Endothelial cell of umbilical vein (primary cell): Measurements from ENCODE around the gene ADAMTS14. TPM values are rescaled to one million over a fixed set of nuclear protein-coding genes. Genes with fewer than 3 reads are reported as not detected.

Source experiments
- BruUV-seq: library from RNA; stranded (reverse); fragments of 400-500 nt; replicated peaks from 2 replicates; lab custom pipeline; 2021; lab: Mats Ljungman, UMichigan
- CTCF ChIA-PET: fragments of 300-600, 350-600 bp; sonication (Branson Sonifier 250); formaldehyde crosslinking; loops from one replicate; lab custom pipeline; 2021; ENCODE audit warnings: antibody characterized with exemption, inconsistent platforms; lab: Charles Lee
- POLR2A ChIA-PET: fragments of 300-600, 350-600 bp; sonication (Branson Sonifier 250); formaldehyde crosslinking; loops from one replicate; lab custom pipeline; 2021; ENCODE audit warnings: antibody characterized with exemption, inconsistent platforms; lab: Charles Lee
- DNase-seq: peaks from one replicate; pipeline ENCODE4 v3.0.0-alpha.2; 2011; ENCODE audit warnings: low read depth, low spot score
- FAIRE-seq: peaks from 2 replicates; lab custom pipeline; 2011; peaks lifted over from hg19 to GRCh38; lab: Jason Lieb, UNC
- H2AFZ ChIP-seq: 2 replicates; pipeline ENCODE4 v1.6.0; 2012; ENCODE audit warnings: low read depth, low read length, control low read depth, inconsistent platforms
- H3K27ac ChIP-seq: 2 replicates; pipeline ENCODE4 v1.5.1; 2011; ENCODE audit warnings: low read depth, mild to moderate bottlenecking, control low read depth, low read length, moderate library complexity; ENCODE audit not compliant: insufficient read depth
- H3K27me3 ChIP-seq, 2 experiments: 2 replicates each; pipeline versions ENCODE4 v1.6.0 to v1.6.1; 2011; ENCODE audit warnings: low read length in 2 of 2, mixed read lengths in 1 of 2; ENCODE audit not compliant: control insufficient read depth in 2 of 2, insufficient read depth in 2 of 2
- H3K36me3 ChIP-seq, 2 experiments: 2 replicates in 1 of 2; 3 replicates in 1 of 2; pipeline ENCODE4 v1.5.1; 2011; ENCODE audit warnings: low read length in 2 of 2, mild to moderate bottlenecking in 1 of 2, moderate library complexity in 1 of 2; ENCODE audit not compliant: control insufficient read depth in 2 of 2, insufficient read depth in 2 of 2; ENCODE audit errors: extremely low read depth in 1 of 2
- H3K4me1 ChIP-seq: 3 replicates; pipeline ENCODE4 v1.5.1; 2011; ENCODE audit warnings: mild to moderate bottlenecking, low read length; ENCODE audit not compliant: control insufficient read depth, insufficient read depth; ENCODE audit errors: extremely low read depth
- H3K4me2 ChIP-seq: 2 replicates; pipeline ENCODE4 v1.6.1; 2011; ENCODE audit warnings: low read length, control low read depth, mixed read lengths; ENCODE audit not compliant: insufficient read depth
- H3K4me3 ChIP-seq, 3 experiments: fragments of 200-600 bp in 1 of 3; sonication (generic), shearing (Covaris generic) in 1 of 3; replicated peaks in 1 of 3; 2 replicates each; pipeline ENCODE4 v1.5.1; 2011 to 2016; ENCODE audit warnings: control low read depth in 3 of 3, low read length in 3 of 3, mild to moderate bottlenecking in 2 of 3, inconsistent platforms in 1 of 3, low read depth in 1 of 3, moderate library complexity in 1 of 3; ENCODE audit not compliant: insufficient read depth in 1 of 3
- H3K79me2 ChIP-seq: 2 replicates; pipeline ENCODE4 v1.6.0; 2012; ENCODE audit warnings: low read length, inconsistent platforms; ENCODE audit not compliant: control insufficient read depth, insufficient read depth
- H3K9ac ChIP-seq: replicated peaks from 2 replicates; pipeline ENCODE3; 2011; ENCODE audit warnings: low read length, control low read depth; ENCODE audit not compliant: insufficient read depth; ENCODE audit errors: extremely low read depth
- H3K9me1 ChIP-seq: replicated peaks from 3 replicates; pipeline ENCODE4 v1.6.0; 2011; ENCODE audit warnings: mild to moderate bottlenecking, low read length; ENCODE audit not compliant: control insufficient read depth, insufficient read depth; ENCODE audit errors: extremely low read depth
- H3K9me3 ChIP-seq: replicated peaks from 2 replicates; pipeline ENCODE4 v1.5.1; 2012; ENCODE audit warnings: low read length, inconsistent platforms; ENCODE audit not compliant: control insufficient read depth, insufficient read depth
- H4K20me1 ChIP-seq: replicated peaks from 2 replicates; pipeline ENCODE3; 2011; ENCODE audit warnings: mild to moderate bottlenecking, low read length; ENCODE audit not compliant: control insufficient read depth, insufficient read depth; ENCODE audit errors: extremely low read depth
- CTCF ChIP-seq, 2 donors: IDR thresholded peaks; 1 replicate in 1 of 2; 2 replicates in 1 of 2; pipeline ENCODE4 v1.5.1; 2011; ENCODE audit warnings: low read length in 2 of 2, mild to moderate bottlenecking in 2 of 2, moderate library complexity in 2 of 2, control low read depth in 1 of 2, inconsistent platforms in 1 of 2, low read depth in 1 of 2; ENCODE audit not compliant: insufficient read depth in 1 of 2; ENCODE audit errors: extremely low read depth in 1 of 2
- EZH2 ChIP-seq: IDR thresholded peaks from 2 replicates; pipeline ENCODE4 v1.6.1; 2012; ENCODE audit warnings: borderline replicate concordance, low read depth, mild to moderate bottlenecking, moderate library complexity, low read length, inconsistent platforms; ENCODE audit not compliant: severe bottlenecking
- FOS ChIP-seq: IDR thresholded peaks from 2 replicates; pipeline ENCODE4 v1.6.1; 2011; ENCODE audit warnings: mild to moderate bottlenecking, low read length, moderate library complexity, borderline replicate concordance; ENCODE audit not compliant: insufficient read depth
- GATA2 ChIP-seq: IDR thresholded peaks from 2 replicates; pipeline ENCODE4 v1.7.0; 2011; ENCODE audit warnings: low read depth, mild to moderate bottlenecking, moderate library complexity, mixed read lengths, low read length; ENCODE audit not compliant: insufficient read length, insufficient read depth
- JUN ChIP-seq: IDR thresholded peaks from 2 replicates; pipeline ENCODE4 v1.6.1; 2011; ENCODE audit warnings: borderline replicate concordance, low read depth; ENCODE audit not compliant: insufficient read length, insufficient read depth
- MAX ChIP-seq: IDR thresholded peaks from 2 replicates; pipeline ENCODE4 v1.6.1; 2011; ENCODE audit not compliant: insufficient read depth, insufficient read length
- MYC ChIP-seq: IDR thresholded peaks from one replicate; pipeline ENCODE4 v1.6.1; 2011; ENCODE audit warnings: mild to moderate bottlenecking, low read depth, low read length
- POLR2A ChIP-seq: IDR thresholded peaks from 2 replicates; pipeline ENCODE4 v1.6.1; 2012; ENCODE audit warnings: low read depth, mild to moderate bottlenecking, control low read depth, low read length
- POLR2AphosphoS5 ChIP-seq: IDR thresholded peaks from 2 replicates; pipeline ENCODE4 v1.6.1; 2012; ENCODE audit warnings: low read depth, mild to moderate bottlenecking, control low read depth, low read length, moderate library complexity; ENCODE audit not compliant: insufficient read depth
- dilution Hi-C: fragments of 300-500 bp; cut with MboI; formaldehyde crosslinking; loops from one replicate; pipeline ENCODE4 v1.15.0; 2019; ENCODE audit warnings: low sequenced_read_pairs; ENCODE audit not compliant: extremely low pct_ligation_motif_present
- intact Hi-C: fragments of 100-400 bp; cut with micrococcal nuclease; formaldehyde crosslinking; loops from one replicate; pipeline ENCODE4 v1.10.0; 2022
- polyA plus RNA-seq, 4 experiments: library from polyadenylated mRNA; depleted of rRNA in 3 of 4; stranded (reverse) in 3 of 4; unstranded in 1 of 4; fragments of >200 nt; gene quantifications; 2 replicates each; pipeline versions ENCODE4 v1.2.1 to v1.2.3, GENCODE V29; 2011 to 2012; ENCODE audit warnings: missing spikeins in 1 of 4
- total RNA-seq: library from RNA; stranded (reverse); gene quantifications from 2 replicates; pipeline ENCODE4 v1.2.3, GENCODE V29; 2021

The ADAMTS14 gene
- total and polyA plus RNA-seq, 2 donors (not counting 3 experiments of a cell fraction or from before 2014, with no cell fraction given): not detected

GRCh38 chr10:70799124-70799523 is 126.8 kb downstream of the ADAMTS14 start:
- dilution Hi-C loops (no loop called here), intact Hi-C loops (no loop called here)
- Histone ChIP-seq H3K27ac (no peak overlapping the region), H3K79me2 (no peaks in the 10 kb centered on the region), H3K4me3 (no peak overlapping the region), H3K4me1 (no peaks in the 10 kb centered on the region), H3K27me3 (peaks cover 10 to 22% of the 10 kb centered on the region in 2 experiments), H3K9me3 (no peaks in the 10 kb centered on the region), H2AFZ (no peak overlapping the region), H3K36me3 (no peaks in the 10 kb centered on the region), H3K9me1 (no peaks in the 10 kb centered on the region), H4K20me1 (no peaks in the 10 kb centered on the region), H3K9ac (no peak overlapping the region), H3K4me2 (no peak overlapping the region)
- BruUV-seq: no TSS peak
- POLR2A ChIA-PET: no interaction called here
- FAIRE-seq: no peak
- no peak for DNase-seq
- CTCF ChIA-PET: no interaction called here
- TF ChIP-seq POLR2AphosphoS5: no peak
- no peak for TF ChIP-seq CTCF (IDR thresholded peaks at IDR 0.05; ENCODE audit: extremely low read depth in 1 of 2, insufficient read depth in 1 of 2, low read depth in 1 of 2, low read length in 2 of 2)
- no peak for TF ChIP-seq MAX
- TF ChIP-seq MYC: no peak
- no peak for TF ChIP-seq JUN
- no peak for TF ChIP-seq GATA2
- TF ChIP-seq POLR2A: no peak
- TF ChIP-seq EZH2: no peak
- TF ChIP-seq FOS: no peak
